ENCODE measurements around the gene GTSF1L. TPM values are rescaled to one million over a fixed set of nuclear protein-coding genes. Genes with fewer than 3 reads are reported as not detected.

Gene GTSF1L
- polyA plus RNA-seq, 1 experiment = not detected

DNA sequence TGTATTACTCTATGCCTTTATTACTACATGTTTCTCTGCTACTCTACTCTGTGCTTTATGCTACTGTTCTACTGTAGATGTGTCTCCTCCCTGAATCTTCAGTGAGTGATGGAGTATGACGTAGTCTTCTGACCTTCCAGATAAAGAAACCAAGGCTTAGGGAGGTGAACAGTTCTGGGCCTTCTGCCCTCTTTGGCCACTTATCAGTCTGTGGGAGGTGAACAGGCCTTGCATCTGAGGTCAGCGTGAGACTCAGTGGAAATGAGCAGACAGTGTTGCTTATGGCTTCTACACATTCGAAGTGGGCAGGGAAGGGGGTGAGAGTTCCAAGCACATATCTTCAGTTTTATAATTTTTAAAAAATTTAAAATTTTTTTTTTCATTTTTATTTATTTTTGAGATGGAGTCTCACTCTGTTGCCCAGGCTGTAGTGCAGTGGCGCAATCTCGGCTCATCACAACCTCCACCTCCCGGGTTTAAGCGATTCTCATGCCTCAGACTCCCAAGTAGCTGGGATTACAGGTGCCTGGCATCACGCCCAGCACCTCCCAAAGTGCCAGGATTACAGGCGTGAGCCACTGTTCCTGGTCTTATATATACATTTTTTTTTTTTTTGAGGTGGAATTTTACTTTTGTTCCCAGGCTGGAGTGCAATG lies 35.7 kb downstream of the GTSF1L start:
- Histone ChIP-seq H3K36me3 (ENCODE audit: control insufficient read depth, insufficient read depth, low read length) (no peaks in the 10 kb centered on the region), H3K27me3 (ENCODE audit: control insufficient read depth, insufficient read depth, low read length) (no peaks in the 10 kb centered on the region), H3K4me3 (ENCODE audit: low read depth, low read length) (no peak overlapping the region)
- ChIA-PET POLR2A (no interaction called here), CTCF (interaction anchor here (0.6 to 6.4 kb wide), 14 partner anchors 10 to 329 kb away, joined by 3 to 119 read pairs (median 5); no protein-coding TSS in a partner anchor)
- TF ChIP-seq, protein P1, sequence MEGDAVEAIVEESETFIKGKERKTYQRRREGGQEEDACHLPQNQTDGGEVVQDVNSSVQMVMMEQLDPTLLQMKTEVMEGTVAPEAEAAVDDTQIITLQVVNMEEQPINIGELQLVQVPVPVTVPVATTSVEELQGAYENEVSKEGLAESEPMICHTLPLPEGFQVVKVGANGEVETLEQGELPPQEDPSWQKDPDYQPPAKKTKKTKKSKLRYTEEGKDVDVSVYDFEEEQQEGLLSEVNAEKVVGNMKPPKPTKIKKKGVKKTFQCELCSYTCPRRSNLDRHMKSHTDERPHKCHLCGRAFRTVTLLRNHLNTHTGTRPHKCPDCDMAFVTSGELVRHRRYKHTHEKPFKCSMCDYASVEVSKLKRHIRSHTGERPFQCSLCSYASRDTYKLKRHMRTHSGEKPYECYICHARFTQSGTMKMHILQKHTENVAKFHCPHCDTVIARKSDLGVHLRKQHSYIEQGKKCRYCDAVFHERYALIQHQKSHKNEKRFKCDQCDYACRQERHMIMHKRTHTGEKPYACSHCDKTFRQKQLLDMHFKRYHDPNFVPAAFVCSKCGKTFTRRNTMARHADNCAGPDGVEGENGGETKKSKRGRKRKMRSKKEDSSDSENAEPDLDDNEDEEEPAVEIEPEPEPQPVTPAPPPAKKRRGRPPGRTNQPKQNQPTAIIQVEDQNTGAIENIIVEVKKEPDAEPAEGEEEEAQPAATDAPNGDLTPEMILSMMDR (IDR thresholded peaks at IDR 0.05; ENCODE audit: insufficient read depth, low read depth, low read length) = no peak
- no peak for DNase-seq (ENCODE audit: low read depth)

DNA sequence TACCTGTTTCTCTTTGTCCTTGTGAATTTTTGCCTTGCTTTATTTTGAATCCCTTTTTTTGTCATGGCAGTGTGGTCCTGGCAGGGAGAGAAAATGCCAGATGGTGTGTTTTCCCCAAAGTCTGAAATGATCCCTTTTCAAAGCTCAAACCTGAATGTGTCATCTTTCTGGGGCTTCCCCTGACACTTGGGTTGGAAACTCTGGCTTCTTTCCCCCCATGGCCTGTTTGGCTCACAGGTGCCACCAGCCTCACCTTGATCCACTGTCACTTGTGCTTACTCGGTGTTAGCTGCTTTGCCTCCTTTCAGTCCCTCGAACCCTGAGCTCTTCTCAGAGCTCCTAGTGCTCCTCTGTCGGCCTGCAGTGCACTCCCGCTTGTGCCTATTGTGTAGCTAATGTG lies 37.6 kb downstream of the GTSF1L start:
- no peaks in the 10 kb centered on the region for H3K36me3 ChIP-seq (ENCODE audit: control insufficient read depth, insufficient read depth, low read length)
- DNase-seq (ENCODE audit: low read depth) = no peak
- H3K4me3 ChIP-seq (ENCODE audit: low read depth, low read length) = no peak overlapping the region
- POLR2A ChIA-PET = no interaction called here
- H3K27me3 ChIP-seq (ENCODE audit: control insufficient read depth, insufficient read depth, low read length) = no peaks in the 10 kb centered on the region
- TF ChIP-seq, protein P1 (IDR thresholded peaks at IDR 0.05; ENCODE audit: insufficient read depth, low read depth, low read length) = no peak
- CTCF ChIA-PET = interaction anchor here (6.4 kb wide), 1 partner anchor 151 kb away, joined by 119 read pairs; no protein-coding TSS in a partner anchor

DNA sequence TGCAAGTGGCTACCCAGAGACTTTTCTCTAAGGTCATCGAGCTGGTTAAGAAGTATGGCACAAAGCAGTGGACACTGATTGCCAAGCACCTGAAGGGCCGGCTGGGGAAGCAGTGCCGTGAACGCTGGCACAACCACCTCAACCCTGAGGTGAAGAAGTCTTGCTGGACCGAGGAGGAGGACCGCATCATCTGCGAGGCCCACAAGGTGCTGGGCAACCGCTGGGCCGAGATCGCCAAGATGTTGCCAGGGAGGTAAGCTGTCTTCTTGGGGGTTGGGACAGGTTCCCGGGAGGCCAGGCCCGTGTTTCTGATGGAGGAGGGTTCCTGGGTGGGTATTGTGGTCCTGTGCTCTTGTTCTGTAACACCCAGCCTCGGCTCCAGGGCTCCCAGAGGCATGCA lies 40.0 kb downstream of the GTSF1L start:
- ChIA-PET POLR2A (no interaction called here), CTCF (no interaction called here)
- no peaks in the 10 kb centered on the region for H3K27me3 ChIP-seq (ENCODE audit: control insufficient read depth, insufficient read depth, low read length)
- H3K36me3 ChIP-seq (ENCODE audit: control insufficient read depth, insufficient read depth, low read length) = no peaks in the 10 kb centered on the region
- no peak for DNase-seq (ENCODE audit: low read depth)
- no peak overlapping the region for H3K4me3 ChIP-seq (ENCODE audit: low read depth, low read length)
- TF ChIP-seq, protein P1 (IDR thresholded peaks at IDR 0.05; ENCODE audit: insufficient read depth, low read depth, low read length) = no peak

DNA sequence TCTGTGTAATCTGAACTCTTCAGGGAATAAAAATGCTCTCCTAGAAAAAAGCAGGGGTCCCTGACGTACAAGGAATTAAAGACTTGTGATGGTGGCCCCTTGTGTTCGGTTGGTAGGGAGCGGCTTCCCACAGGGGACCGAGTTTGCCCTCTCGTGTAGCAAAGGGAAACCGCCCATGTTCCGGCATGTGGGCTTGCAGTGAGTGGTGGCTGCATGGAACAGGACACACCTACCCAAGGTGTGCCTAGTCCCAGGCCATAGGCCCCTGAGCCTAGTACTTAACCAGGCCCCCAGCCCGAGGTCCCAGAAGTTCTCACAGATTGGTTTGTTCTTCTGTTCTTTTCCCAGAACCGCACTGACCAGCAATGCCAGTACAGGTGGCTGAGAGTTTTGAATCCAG lies 44.4 kb downstream of the GTSF1L start:
- CTCF ChIA-PET = interaction anchor here (0.6 to 3.4 kb wide), 3 partner anchors 9 to 403 kb away, joined by 4 to 23 read pairs (median 4); no protein-coding TSS in a partner anchor
- POLR2A ChIA-PET = no interaction called here
- TF ChIP-seq, protein P1 (IDR thresholded peaks at IDR 0.05; ENCODE audit: insufficient read depth, low read depth, low read length) = no peak
- Histone ChIP-seq H3K36me3 (ENCODE audit: control insufficient read depth, insufficient read depth, low read length) (no peaks in the 10 kb centered on the region), H3K27me3 (ENCODE audit: control insufficient read depth, insufficient read depth, low read length) (no peaks in the 10 kb centered on the region), H3K4me3 (ENCODE audit: low read depth, low read length) (no peak overlapping the region)
- no peak for DNase-seq (ENCODE audit: low read depth)

DNA sequence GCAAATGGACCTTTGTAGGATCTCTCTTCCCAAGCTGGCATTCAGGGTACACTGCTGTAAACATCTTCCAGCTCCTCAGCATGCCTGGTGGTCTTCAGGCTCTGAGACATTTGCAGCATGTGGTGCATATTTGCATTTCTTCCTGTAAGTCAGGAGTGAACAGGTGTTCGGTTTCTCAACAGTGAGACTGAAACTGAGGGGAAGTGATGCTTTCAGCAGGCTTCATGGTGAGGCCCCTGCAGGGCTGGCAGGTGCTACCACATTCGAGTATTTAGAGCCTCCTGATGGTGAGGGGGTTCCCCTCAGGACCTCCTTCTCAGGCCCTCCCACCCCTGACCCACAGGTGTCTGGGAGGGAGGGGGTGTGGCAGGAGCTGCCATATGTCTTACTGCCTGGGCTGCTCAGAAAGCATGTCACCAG lies 44.8 kb downstream of the GTSF1L start:
- TF ChIP-seq, protein P1 (IDR thresholded peaks at IDR 0.05; ENCODE audit: insufficient read depth, low read depth, low read length) = no peak
- Histone ChIP-seq H3K27me3 (ENCODE audit: control insufficient read depth, insufficient read depth, low read length) (no peaks in the 10 kb centered on the region), H3K4me3 (ENCODE audit: low read depth, low read length) (no peak overlapping the region), H3K36me3 (ENCODE audit: control insufficient read depth, insufficient read depth, low read length) (no peaks in the 10 kb centered on the region)
- no peak for DNase-seq (ENCODE audit: low read depth)
- POLR2A ChIA-PET = no interaction called here
- CTCF ChIA-PET = interaction anchor here (0.6 to 3.4 kb wide), 6 partner anchors 10 to 403 kb away, joined by 3 to 23 read pairs (median 4); no protein-coding TSS in a partner anchor

Data from BJ (cell line).